Neural progenitor cell (in vitro differentiated cells): Measurements from ENCODE around the gene TRIM10.

Experiments used
- EZH2 ChIP-seq: fragments of 200-600 bp; sonication (generic); IDR thresholded peaks from 2 replicates; pipeline ENCODE4 v1.6.1; 2017; ENCODE audit warnings: antibody characterized with exemption, mild to moderate bottlenecking, moderate library complexity
- EZH2phosphoT487 ChIP-seq: fragments of 200-600 bp; sonication (generic); IDR thresholded peaks from 2 replicates; pipeline ENCODE4 v1.6.1; 2017; ENCODE audit warnings: antibody characterized with exemption
- TF ChIP-seq, protein P1 (sequence below): fragments of 200-600 bp; sonication (generic); IDR thresholded peaks from 2 replicates; pipeline ENCODE4 v1.5.1; 2017; ENCODE audit warnings: antibody characterized with exemption, mild to moderate bottlenecking

DNA sequence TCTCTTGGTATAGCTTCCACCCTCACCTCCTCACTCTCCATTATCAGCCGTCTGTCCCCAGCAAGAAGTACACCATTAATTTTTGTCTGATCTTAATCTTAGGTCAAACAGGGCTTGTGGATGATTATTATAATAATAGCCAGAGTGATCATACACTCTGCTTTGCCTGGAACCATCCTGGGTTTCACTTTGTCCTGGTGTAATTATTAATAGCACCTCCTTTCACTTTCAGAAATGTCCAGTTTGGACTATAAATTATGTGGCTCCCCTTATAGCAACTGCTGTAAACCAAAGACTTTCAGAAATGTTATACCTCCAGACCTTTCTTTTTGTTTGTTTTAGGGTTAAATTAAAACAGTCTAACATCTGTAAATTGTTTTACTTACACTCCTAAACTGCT lies 47.2 kb downstream of the TRIM10 start:
- TF ChIP-seq, protein P1, sequence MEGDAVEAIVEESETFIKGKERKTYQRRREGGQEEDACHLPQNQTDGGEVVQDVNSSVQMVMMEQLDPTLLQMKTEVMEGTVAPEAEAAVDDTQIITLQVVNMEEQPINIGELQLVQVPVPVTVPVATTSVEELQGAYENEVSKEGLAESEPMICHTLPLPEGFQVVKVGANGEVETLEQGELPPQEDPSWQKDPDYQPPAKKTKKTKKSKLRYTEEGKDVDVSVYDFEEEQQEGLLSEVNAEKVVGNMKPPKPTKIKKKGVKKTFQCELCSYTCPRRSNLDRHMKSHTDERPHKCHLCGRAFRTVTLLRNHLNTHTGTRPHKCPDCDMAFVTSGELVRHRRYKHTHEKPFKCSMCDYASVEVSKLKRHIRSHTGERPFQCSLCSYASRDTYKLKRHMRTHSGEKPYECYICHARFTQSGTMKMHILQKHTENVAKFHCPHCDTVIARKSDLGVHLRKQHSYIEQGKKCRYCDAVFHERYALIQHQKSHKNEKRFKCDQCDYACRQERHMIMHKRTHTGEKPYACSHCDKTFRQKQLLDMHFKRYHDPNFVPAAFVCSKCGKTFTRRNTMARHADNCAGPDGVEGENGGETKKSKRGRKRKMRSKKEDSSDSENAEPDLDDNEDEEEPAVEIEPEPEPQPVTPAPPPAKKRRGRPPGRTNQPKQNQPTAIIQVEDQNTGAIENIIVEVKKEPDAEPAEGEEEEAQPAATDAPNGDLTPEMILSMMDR, result no peak
- no peak for TF ChIP-seq EZH2
- TF ChIP-seq EZH2phosphoT487, result no peak
